SK-N-SH treated with all-trans-retinoic acid at 6 μM for 48 hours (cell line): ENCODE results near the gene RBM33.

Source experiments
- ATAC-seq: fragments of 200-7000 bp; cut with Tn5 transposase; 3 replicates; pipeline ENCODE4 v1.9.1; 2020; ENCODE audit warnings: mild to moderate bottlenecking, moderate library complexity
- ARNTL ChIP-seq: fragments of 450-650 bp; formaldehyde crosslinking; IDR thresholded peaks from 2 replicates; pipeline ENCODE4 v1.5.0; 2020; ENCODE audit warnings: low read depth, mild to moderate bottlenecking, moderate library complexity, borderline replicate concordance
- CSDC2 ChIP-seq: fragments of 250-450 bp; sonication (Bioruptor Pico); IDR thresholded peaks from 2 replicates; pipeline ENCODE4 v1.5.0; 2020; ENCODE audit warnings: mild to moderate bottlenecking, moderate library complexity
- ESRRG ChIP-seq: fragments of 250-450 bp; sonication (Bioruptor Pico); IDR thresholded peaks from 2 replicates; pipeline ENCODE4 v1.6.1; 2021; ENCODE audit warnings: mild to moderate bottlenecking
- ISL1 ChIP-seq: fragments of 250-450 bp; sonication (Bioruptor Pico); IDR thresholded peaks from 2 replicates; pipeline ENCODE4 v2.1.2; 2022; ENCODE audit warnings: mild to moderate bottlenecking, moderate library complexity
- OSR1 ChIP-seq: fragments of 250-450 bp; sonication (Bioruptor Pico); IDR thresholded peaks from 2 replicates; pipeline ENCODE4 v1.8.0; 2022; ENCODE audit warnings: moderate library complexity, mild to moderate bottlenecking, inconsistent platforms
- PATZ1 ChIP-seq: fragments of 250-450 bp; sonication (Bioruptor Pico); IDR thresholded peaks from 2 replicates; pipeline ENCODE4 v1.8.0; 2020; ENCODE audit warnings: mild to moderate bottlenecking, moderate library complexity, borderline replicate concordance
- PPARA ChIP-seq: fragments of 250-450 bp; sonication (Bioruptor Pico); IDR thresholded peaks from 2 replicates; pipeline ENCODE4 v1.5.0; 2020; ENCODE audit warnings: mild to moderate bottlenecking, borderline replicate concordance
- RARB ChIP-seq: fragments of 250-450 bp; sonication (Bioruptor Pico); IDR thresholded peaks from 2 replicates; pipeline ENCODE4 v1.8.0; 2021; ENCODE audit warnings: mild to moderate bottlenecking, moderate library complexity
- SNAI2 ChIP-seq: fragments of 250-450 bp; sonication (Bioruptor Pico); IDR thresholded peaks from 2 replicates; pipeline ENCODE4 v1.5.0; 2020; ENCODE audit warnings: mild to moderate bottlenecking, moderate library complexity
- TCF4 ChIP-seq: fragments of 250-450 bp; sonication (Bioruptor Pico); IDR thresholded peaks from 2 replicates; pipeline ENCODE4 v1.8.0; 2021; ENCODE audit warnings: mild to moderate bottlenecking, moderate library complexity, borderline replicate concordance
- TOX ChIP-seq: fragments of 250-450 bp; sonication (Bioruptor Pico); IDR thresholded peaks from 2 replicates; pipeline ENCODE4 v1.8.0; 2021; ENCODE audit warnings: mild to moderate bottlenecking, moderate library complexity, borderline replicate concordance
- TSHZ2 ChIP-seq: fragments of 250-450 bp; sonication (Bioruptor Pico); IDR thresholded peaks from 2 replicates; pipeline ENCODE4 v1.5.0; 2020; ENCODE audit warnings: mild to moderate bottlenecking, moderate library complexity
- ZC3H10 ChIP-seq: fragments of 250-450 bp; sonication (Bioruptor Pico); IDR thresholded peaks from 2 replicates; pipeline ENCODE4 v1.5.1; 2021; ENCODE audit warnings: mild to moderate bottlenecking, moderate library complexity
- ZFP3 ChIP-seq: fragments of 250-450 bp; sonication (Bioruptor Pico); IDR thresholded peaks from 2 replicates; pipeline ENCODE4 v1.5.0; 2020; ENCODE audit warnings: mild to moderate bottlenecking, moderate library complexity
- ZFP30 ChIP-seq: fragments of 450-650 bp; formaldehyde crosslinking; IDR thresholded peaks from 2 replicates; pipeline ENCODE4 v1.5.0; 2022; ENCODE audit warnings: mild to moderate bottlenecking, moderate library complexity
- ZNF565 ChIP-seq: fragments of 450-650 bp; formaldehyde crosslinking; conservative IDR thresholded peaks from 2 replicates; pipeline ENCODE4 v1.5.0; 2020; ENCODE audit warnings: low read depth, mild to moderate bottlenecking, moderate library complexity
- ZNF70 ChIP-seq: fragments of 450-650 bp; formaldehyde crosslinking; IDR thresholded peaks from 2 replicates; pipeline ENCODE4 v1.5.0; 2020; ENCODE audit warnings: mild to moderate bottlenecking, moderate library complexity
- TF ChIP-seq, protein P1 (sequence below): fragments of 250-450 bp; sonication (Bioruptor Pico); IDR thresholded peaks from 2 replicates; pipeline ENCODE4 v1.8.0; 2021; ENCODE audit warnings: low read depth, mild to moderate bottlenecking, moderate library complexity, borderline replicate concordance

Gene RBM33

DNA sequence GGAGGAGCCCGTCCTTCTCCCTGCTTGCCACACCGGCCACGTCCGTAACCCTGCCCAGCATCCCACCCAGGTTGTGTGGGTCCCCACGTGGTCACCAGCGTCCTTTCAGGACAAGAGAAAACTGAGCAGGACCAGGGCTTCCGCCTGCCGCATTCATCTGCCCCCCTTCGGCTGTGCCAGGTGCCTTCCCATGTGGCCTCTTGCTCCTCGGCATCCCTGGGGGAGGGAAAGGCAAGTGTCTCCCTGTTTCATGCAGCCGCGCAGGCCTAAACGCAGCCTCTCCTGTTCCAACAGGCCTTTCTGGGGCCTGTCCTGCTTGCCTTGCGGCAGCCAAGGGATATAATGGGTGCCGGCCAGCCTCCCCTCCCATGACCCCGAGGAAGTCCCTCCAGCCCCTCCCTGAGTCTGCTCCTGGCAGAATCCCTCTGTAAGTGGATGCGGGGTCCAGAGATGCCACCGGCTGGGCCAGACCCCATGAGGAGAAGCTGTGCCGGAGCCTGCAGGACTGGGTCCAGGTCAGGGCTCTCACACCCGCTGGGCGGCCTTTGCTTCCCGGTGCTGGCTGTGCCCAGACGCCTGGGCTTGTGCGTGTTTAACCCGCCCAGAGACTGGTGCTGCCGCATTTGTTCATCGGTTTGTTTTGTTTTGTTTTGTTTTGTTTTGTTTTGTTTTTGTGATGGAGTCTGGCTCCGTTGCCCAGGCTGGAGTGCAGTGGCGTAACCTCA lies 144.7 kb downstream of the RBM33 start (continued):
- no peak for TF ChIP-seq PATZ1 (CRISPR knock-in tag)

GRCh38 chr7:155790666-155791065 lies 146.2 kb downstream of the RBM33 start:
- ATAC-seq: no peak
- no peak for TF ChIP-seq TSHZ2 (CRISPR knock-in tag)
- no peak for TF ChIP-seq PATZ1 (CRISPR knock-in tag)
- TF ChIP-seq CSDC2 (CRISPR knock-in tag): no peak
- no peak for TF ChIP-seq PPARA
- TF ChIP-seq, protein P1, sequence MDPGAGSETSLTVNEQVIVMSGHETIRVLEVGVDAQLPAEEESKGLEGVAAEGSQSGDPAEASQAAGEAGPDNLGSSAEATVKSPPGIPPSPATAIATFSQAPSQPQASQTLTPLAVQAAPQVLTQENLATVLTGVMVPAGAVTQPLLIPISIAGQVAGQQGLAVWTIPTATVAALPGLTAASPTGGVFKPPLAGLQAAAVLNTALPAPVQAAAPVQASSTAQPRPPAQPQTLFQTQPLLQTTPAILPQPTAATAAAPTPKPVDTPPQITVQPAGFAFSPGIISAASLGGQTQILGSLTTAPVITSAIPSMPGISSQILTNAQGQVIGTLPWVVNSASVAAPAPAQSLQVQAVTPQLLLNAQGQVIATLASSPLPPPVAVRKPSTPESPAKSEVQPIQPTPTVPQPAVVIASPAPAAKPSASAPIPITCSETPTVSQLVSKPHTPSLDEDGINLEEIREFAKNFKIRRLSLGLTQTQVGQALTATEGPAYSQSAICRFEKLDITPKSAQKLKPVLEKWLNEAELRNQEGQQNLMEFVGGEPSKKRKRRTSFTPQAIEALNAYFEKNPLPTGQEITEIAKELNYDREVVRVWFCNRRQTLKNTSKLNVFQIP (CRISPR knock-in tag): no peak
- TF ChIP-seq TOX (CRISPR knock-in tag): no peak
- no peak for TF ChIP-seq ZNF565 (CRISPR knock-in tag)
- TF ChIP-seq TCF4 (CRISPR knock-in tag): no peak

GRCh38 chr7:155791214-155791737 lies 146.8 kb downstream of the RBM33 start:
- TF ChIP-seq ZC3H10 (CRISPR knock-in tag) (no peak), SNAI2 (CRISPR knock-in tag) (no peak), ZFP30 (CRISPR knock-in tag) (no peak), ZFP3 (no peak), RARB (CRISPR knock-in tag) (no peak), ZNF565 (CRISPR knock-in tag) (no peak), ESRRG (no peak)
- no peak for ATAC-seq

DNA sequence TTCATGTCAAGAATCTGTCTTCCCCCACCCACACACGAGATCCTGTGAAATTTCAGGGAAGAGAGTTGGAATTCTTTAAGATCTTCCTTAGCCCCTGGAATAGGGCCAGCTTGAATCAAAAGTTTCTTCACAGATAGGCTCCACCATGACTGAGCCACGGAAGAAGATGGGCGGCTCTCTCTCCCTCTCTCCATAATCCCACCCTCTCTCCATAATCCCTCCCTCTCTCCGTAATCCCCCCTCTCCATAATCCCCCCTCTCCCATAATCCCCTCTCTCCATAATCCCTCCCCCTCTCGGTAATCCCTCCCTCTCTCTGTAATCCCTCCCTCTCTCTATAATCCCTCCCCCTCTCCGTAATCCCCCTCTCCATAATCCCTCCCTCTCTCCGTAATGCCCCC lies 147.4 kb downstream of the RBM33 start:
- TF ChIP-seq, protein P1 (CRISPR knock-in tag): no peak
- TF ChIP-seq TOX (CRISPR knock-in tag): no peak
- TF ChIP-seq OSR1 (CRISPR knock-in tag): no peak
- no peak for TF ChIP-seq ZNF70 (CRISPR knock-in tag)
- TF ChIP-seq TSHZ2 (CRISPR knock-in tag): no peak
- no peak for TF ChIP-seq ISL1
- no peak for TF ChIP-seq ARNTL (CRISPR knock-in tag)
- no peak for TF ChIP-seq SNAI2 (CRISPR knock-in tag)
- TF ChIP-seq ZNF565 (CRISPR knock-in tag): no peak
- TF ChIP-seq ZFP30 (CRISPR knock-in tag): no peak
- no peak for ATAC-seq
